Measurements from ENCODE around the gene TMC3. TPM values are rescaled to one million over a fixed set of nuclear protein-coding genes. Genes with fewer than 3 reads are reported as not detected.

TMC3 gene
- total RNA-seq, 2 experiments from 2014 or later: not detected

DNA sequence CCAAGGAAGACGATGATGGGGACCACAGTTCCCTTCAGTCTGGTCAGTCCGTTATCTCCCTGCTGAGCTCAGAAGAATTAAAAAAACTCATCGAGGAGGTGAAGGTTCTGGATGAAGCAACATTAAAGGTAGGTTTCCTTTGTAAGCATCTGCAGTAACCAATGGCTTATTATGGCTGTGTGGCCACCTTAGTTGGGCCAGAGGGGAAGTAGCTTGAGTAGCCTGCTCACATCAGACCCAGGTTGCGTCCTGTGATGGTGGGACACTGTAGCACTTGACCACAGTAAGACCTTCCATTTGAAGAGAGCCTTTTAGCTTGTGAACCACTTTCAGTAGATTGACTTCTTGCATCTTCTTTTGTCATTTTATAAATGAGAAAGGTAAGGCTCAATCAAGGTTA is 72.6 kb downstream of the TMC3 start:
- H3K27me3 Mint-ChIP-seq (ENCODE audit: low read depth): no peaks in the 10 kb centered on the region
- peak overlapping the region; percentile 99 for H3K27ac Mint-ChIP-seq
- no peaks in the 10 kb centered on the region for H3K9me3 Mint-ChIP-seq
- no peak for DNase-seq
- H3K4me3 Mint-ChIP-seq: peak overlapping the region; percentile 93
- CTCF ChIA-PET: interaction anchor here (0.7 to 5.0 kb wide), 8 partner anchors 8 to 1156 kb away, joined by 3 to 43 read pairs (median 6); no protein-coding TSS in a partner anchor
- intact Hi-C loops (cut with micrococcal nuclease): no loop called here
- peaks cover 66% of the 10 kb centered on the region for H3K4me1 Mint-ChIP-seq (ENCODE audit: low read depth)
- peaks cover 74% of the 10 kb centered on the region for H3K36me3 Mint-ChIP-seq (ENCODE audit: low read depth)

- H3K27ac Mint-ChIP-seq: peak overlapping the region; percentile 99
- no peaks in the 10 kb centered on the region for H3K27me3 Mint-ChIP-seq (ENCODE audit: low read depth)
- peak; percentile 27 for DNase-seq
- no peaks in the 10 kb centered on the region for H3K9me3 Mint-ChIP-seq
- H3K4me3 Mint-ChIP-seq: peak overlapping the region; percentile 93
- H3K4me1 Mint-ChIP-seq (ENCODE audit: low read depth): peaks cover 68% of the 10 kb centered on the region
- H3K36me3 Mint-ChIP-seq (ENCODE audit: low read depth): peaks cover 61% of the 10 kb centered on the region
- CTCF ChIA-PET: interaction anchor here (0.6 to 5.0 kb wide), 7 partner anchors 8 to 330 kb away, joined by 3 to 43 read pairs (median 6); no protein-coding TSS in a partner anchor
- intact Hi-C loops (cut with micrococcal nuclease): loop anchor here (10.0 kb wide), 3 partner anchors 495 to 1515 kb away; partner anchors contain the start of genes EFL1 and SAXO2
Observed at GRCh38 chr15:81299630-81300273, 74.3 kb downstream of the TMC3 start.

DNA sequence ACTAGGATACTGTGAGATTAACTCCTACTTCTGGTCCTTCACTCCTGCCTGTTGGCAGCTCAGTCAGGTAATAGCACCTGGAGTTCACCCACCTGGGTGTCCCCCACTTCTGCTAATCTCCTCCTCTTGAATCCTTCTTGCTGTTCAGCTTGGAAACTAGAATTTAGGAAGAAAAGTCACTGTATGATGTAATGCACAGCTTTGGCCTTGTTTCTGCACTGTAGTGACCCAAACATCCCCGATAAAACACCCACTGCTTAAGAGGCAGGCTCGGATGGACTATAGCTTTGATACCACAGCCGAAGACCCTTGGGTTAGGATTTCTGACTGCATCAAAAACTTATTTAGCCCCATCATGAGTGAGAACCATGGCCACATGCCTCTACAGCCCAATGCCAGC is 74.9 kb downstream of the TMC3 start:
- Mint-ChIP-seq H3K27ac (peak overlapping the region; percentile 99), H3K4me1 (ENCODE audit: low read depth) (peaks cover 68% of the 10 kb centered on the region), H3K27me3 (ENCODE audit: low read depth) (no peaks in the 10 kb centered on the region), H3K9me3 (no peaks in the 10 kb centered on the region), H3K36me3 (ENCODE audit: low read depth) (peaks cover 55% of the 10 kb centered on the region), H3K4me3 (peak overlapping the region; percentile 93)
- DNase-seq: no peak
- CTCF ChIA-PET: interaction anchor here (0.6 to 5.0 kb wide), 6 partner anchors 9 to 330 kb away, joined by 3 to 43 read pairs (median 6); no protein-coding TSS in a partner anchor
- intact Hi-C loops (cut with micrococcal nuclease): loop anchor here (10.0 kb wide), 3 partner anchors 494 to 1516 kb away; partner anchors contain the start of genes EFL1 and SAXO2

DNA sequence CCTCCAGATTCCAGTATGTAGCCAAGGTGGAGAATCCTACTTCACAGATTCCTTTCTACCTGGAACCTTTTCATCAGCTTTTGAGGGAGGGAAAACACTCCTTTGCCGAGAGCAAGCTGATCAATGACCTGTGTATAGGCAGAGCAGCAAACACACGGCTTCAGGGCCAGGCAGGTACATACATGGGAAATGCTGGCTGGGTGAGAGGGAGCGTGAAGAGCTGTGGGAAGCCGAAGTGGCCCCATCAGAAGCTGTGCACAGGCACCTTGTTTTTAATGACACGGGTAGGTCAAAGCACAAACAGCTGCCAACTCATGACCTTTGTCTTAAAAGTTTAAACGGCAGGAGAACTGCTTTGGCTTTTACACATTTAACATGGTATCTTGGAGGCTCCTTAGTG is 75.4 kb downstream of the TMC3 start:
- DNase-seq: peak; percentile 24
- Mint-ChIP-seq H3K4me3 (peak overlapping the region; percentile 93), H3K36me3 (ENCODE audit: low read depth) (peaks cover 50% of the 10 kb centered on the region), H3K9me3 (no peaks in the 10 kb centered on the region), H3K27ac (peak overlapping the region; percentile 99), H3K4me1 (ENCODE audit: low read depth) (peaks cover 68% of the 10 kb centered on the region), H3K27me3 (ENCODE audit: low read depth) (no peaks in the 10 kb centered on the region)
- intact Hi-C loops (cut with micrococcal nuclease): loop anchor here (10.0 kb wide), 3 partner anchors 494 to 1516 kb away; partner anchors contain the start of genes EFL1 and SAXO2
- CTCF ChIA-PET: interaction anchor here (1.0 to 5.0 kb wide), 5 partner anchors 10 to 38 kb away, joined by 3 to 43 read pairs (median 6); no protein-coding TSS in a partner anchor

DNA sequence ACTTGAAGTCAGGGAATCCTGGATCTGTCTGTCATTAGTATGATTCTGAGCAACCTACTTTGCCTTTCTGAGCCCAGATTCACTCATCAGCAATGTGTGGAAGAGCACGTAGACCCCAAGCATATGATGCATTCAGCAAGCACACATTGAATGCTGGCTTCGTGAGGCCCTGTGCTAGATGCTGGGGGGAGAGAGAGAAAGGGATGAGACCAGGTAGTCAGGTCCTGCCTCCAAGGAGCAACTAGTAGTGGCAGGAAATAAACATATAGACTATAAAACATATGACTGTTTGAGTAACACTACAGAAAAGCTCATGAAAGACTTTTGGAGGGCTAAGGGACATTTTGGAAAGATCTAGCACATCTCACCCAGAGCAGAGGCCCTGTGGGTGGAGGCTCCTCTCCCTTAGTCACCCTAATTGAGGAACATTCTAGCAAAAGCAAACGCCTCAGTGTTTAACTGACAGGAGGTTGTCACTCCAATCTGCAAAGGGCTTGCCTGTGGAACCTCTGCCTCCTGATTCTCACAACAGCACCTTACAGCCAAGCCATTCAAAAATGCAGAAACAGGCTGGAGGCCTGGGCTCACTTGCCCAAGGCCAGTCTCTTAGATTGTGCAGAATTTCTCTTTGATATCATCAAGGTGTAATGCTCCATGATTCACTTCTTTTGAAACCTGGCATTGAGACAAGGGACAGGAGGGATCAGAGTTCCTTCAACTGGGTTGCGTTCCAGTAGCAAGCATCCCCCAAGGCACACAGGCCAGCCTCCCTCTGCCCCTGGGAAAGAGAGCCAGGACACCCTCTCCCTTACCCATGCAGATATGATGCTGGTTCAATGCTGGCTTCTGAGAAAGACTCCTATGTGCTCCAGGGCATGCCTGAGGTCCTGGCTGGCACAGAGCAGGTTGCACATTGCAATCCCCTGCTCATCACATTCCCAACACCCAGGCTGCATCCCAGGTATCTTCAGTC is 76.1 kb downstream of the TMC3 start:
- Mint-ChIP-seq H3K36me3 (ENCODE audit: low read depth) (peaks cover 43% of the 10 kb centered on the region), H3K4me1 (ENCODE audit: low read depth) (peaks cover 66% of the 10 kb centered on the region), H3K27ac (peak overlapping the region; percentile 99), H3K27me3 (ENCODE audit: low read depth) (no peaks in the 10 kb centered on the region), H3K4me3 (peak overlapping the region; percentile 93), H3K9me3 (no peaks in the 10 kb centered on the region)
- CTCF ChIA-PET: interaction anchor here (1.7 to 4.9 kb wide), 3 partner anchors 10 to 23 kb away, joined by 6 to 34 read pairs (median 9); no protein-coding TSS in a partner anchor
- intact Hi-C loops (cut with micrococcal nuclease): loop anchor here (10.0 kb wide), 3 partner anchors 493 to 1517 kb away; partner anchors contain the start of genes EFL1 and SAXO2
- DNase-seq: peak; percentile 67

DNA sequence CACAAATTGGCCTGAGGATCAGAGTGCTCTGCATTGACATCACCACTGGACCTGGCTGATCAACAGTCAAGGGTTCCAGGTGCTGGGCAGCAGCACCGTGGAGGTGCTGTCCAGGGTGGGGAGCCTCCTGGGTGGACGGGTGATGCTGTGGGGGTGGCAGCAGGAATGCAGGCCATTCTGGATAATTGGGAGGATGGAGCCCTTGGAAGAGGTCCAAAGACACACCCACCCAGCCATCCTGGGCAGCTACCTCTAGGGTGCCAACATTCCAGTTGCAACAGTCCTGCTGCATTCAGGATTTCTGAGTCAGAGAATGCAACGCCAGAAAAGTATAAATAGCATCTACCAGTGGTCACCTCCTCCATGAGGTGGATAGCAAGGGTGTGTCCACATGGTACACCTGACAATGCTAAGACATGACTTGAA is 76.9 kb downstream of the TMC3 start:
- H3K27me3 Mint-ChIP-seq (ENCODE audit: low read depth): no peaks in the 10 kb centered on the region
- DNase-seq: no peak
- intact Hi-C loops (cut with micrococcal nuclease): loop anchor here (10.0 kb wide), 3 partner anchors 492 to 1518 kb away; partner anchors contain the start of genes EFL1 and SAXO2
- peak overlapping the region; percentile 93 for H3K4me3 Mint-ChIP-seq
- CTCF ChIA-PET: interaction anchor here (1.0 to 7.7 kb wide), 6 partner anchors 8 to 30 kb away, joined by 3 to 49 read pairs (median 6); no protein-coding TSS in a partner anchor
- no peaks in the 10 kb centered on the region for H3K9me3 Mint-ChIP-seq
- H3K36me3 Mint-ChIP-seq (ENCODE audit: low read depth): peaks cover 39% of the 10 kb centered on the region
- H3K4me1 Mint-ChIP-seq (ENCODE audit: low read depth): peaks cover 66% of the 10 kb centered on the region
- H3K27ac Mint-ChIP-seq: peak overlapping the region; percentile 99

GRCh38 chr15:81296673-81297072 is 77.3 kb downstream of the TMC3 start:
- H3K9me3 Mint-ChIP-seq: no peaks in the 10 kb centered on the region
- DNase-seq: peak; percentile 90
- intact Hi-C loops (cut with micrococcal nuclease): loop anchor here (1.0 to 10.0 kb wide), 6 partner anchors 21 to 1518 kb away; partner anchors contain the start of genes EFL1, SAXO2 and STARD5
- peak overlapping the region; percentile 93 for H3K4me3 Mint-ChIP-seq
- H3K36me3 Mint-ChIP-seq (ENCODE audit: low read depth): peaks cover 34% of the 10 kb centered on the region
- CTCF ChIA-PET: interaction anchor here (0.7 to 7.7 kb wide), 9 partner anchors 8 to 32 kb away, joined by 3 to 49 read pairs (median 4); partner anchors contain the start of gene STARD5
- no peaks in the 10 kb centered on the region for H3K27me3 Mint-ChIP-seq (ENCODE audit: low read depth)
- H3K27ac Mint-ChIP-seq: peak overlapping the region; percentile 99
- peaks cover 66% of the 10 kb centered on the region for H3K4me1 Mint-ChIP-seq (ENCODE audit: low read depth)

GRCh38 chr15:81296186-81296585 is 77.8 kb downstream of the TMC3 start:
- Mint-ChIP-seq H3K4me3 (peak overlapping the region; percentile 93), H3K27ac (peak overlapping the region; percentile 99), H3K4me1 (ENCODE audit: low read depth) (peaks cover 66% of the 10 kb centered on the region), H3K9me3 (no peaks in the 10 kb centered on the region), H3K27me3 (ENCODE audit: low read depth) (no peaks in the 10 kb centered on the region), H3K36me3 (ENCODE audit: low read depth) (peaks cover 32% of the 10 kb centered on the region)
- CTCF ChIA-PET: interaction anchor here (0.7 to 7.7 kb wide), 9 partner anchors 9 to 32 kb away, joined by 3 to 49 read pairs (median 4); partner anchors contain the start of gene STARD5
- intact Hi-C loops (cut with micrococcal nuclease): loop anchor here (1.0 to 10.0 kb wide), 6 partner anchors 21 to 1519 kb away; partner anchors contain the start of genes EFL1, SAXO2 and STARD5
- peak; percentile 43 for DNase-seq

- Mint-ChIP-seq H3K4me1 (ENCODE audit: low read depth) (peaks cover 65% of the 10 kb centered on the region), H3K4me3 (peak overlapping the region; percentile 93), H3K27me3 (ENCODE audit: low read depth) (no peaks in the 10 kb centered on the region), H3K9me3 (no peaks in the 10 kb centered on the region), H3K36me3 (ENCODE audit: low read depth) (peaks cover 26% of the 10 kb centered on the region), H3K27ac (peak overlapping the region; percentile 99)
- intact Hi-C loops (cut with micrococcal nuclease): loop anchor here (1.0 to 10.0 kb wide), 7 partner anchors 20 to 1519 kb away; partner anchors contain the start of genes EFL1, MEX3B, SAXO2 and STARD5
- DNase-seq: no peak
- CTCF ChIA-PET: interaction anchor here (0.6 to 7.7 kb wide), 11 partner anchors 10 to 36 kb away, joined by 3 to 49 read pairs (median 3); partner anchors contain the start of gene STARD5
Observed at GRCh38 chr15:81295486-81296121, 78.4 kb downstream of the TMC3 start.

DNA sequence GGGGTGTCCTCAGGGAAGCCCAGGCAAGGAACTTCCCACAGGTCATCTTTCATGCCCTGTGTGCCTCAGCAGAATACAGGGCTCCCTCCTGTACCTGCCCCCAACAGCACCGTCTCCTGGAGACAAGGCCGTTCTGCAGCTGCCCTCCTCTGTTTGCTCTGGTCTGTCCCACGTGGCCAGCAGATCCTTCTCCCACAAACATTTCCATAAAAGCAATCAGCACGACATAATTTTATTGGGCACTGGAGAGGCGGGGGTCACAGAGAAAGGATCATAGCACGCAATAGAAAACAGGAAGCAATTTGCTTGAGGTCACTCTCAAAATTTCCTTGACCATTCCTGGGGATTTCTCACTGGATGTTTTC is 79.5 kb downstream of the TMC3 start:
- DNase-seq: peak; percentile 56
- CTCF ChIA-PET: interaction anchor here (1.2 to 7.7 kb wide), 6 partner anchors 8 to 28 kb away, joined by 3 to 49 read pairs (median 6); no protein-coding TSS in a partner anchor
- intact Hi-C loops (cut with micrococcal nuclease): loop anchor here (1.0 to 10.0 kb wide), 6 partner anchors 8 to 1520 kb away; partner anchors contain the start of genes EFL1, MEX3B and SAXO2
- Mint-ChIP-seq H3K9me3 (no peaks in the 10 kb centered on the region), H3K4me3 (peak overlapping the region; percentile 93), H3K27me3 (ENCODE audit: low read depth) (no peaks in the 10 kb centered on the region), H3K4me1 (ENCODE audit: low read depth) (peaks cover 74% of the 10 kb centered on the region), H3K36me3 (ENCODE audit: low read depth) (peaks cover 17% of the 10 kb centered on the region), H3K27ac (peak overlapping the region; percentile 99)

Measured in activated naive CD4-positive, alpha-beta T cell treated with anti-CD3 and anti-CD28 coated beads for 36 hours (primary cell).